ENCODE data around the gene PRKCD. TPM values are rescaled to one million over a fixed set of nuclear protein-coding genes. Genes with fewer than 3 reads are reported as not detected.
A peak's percentile ranks its signal among the peaks of the same experiment; 100 is the strongest.

The PRKCD gene
- total and polyA plus RNA-seq, 2 donors (not counting 1 experiment from before 2014, with no cell fraction given) = 46.7 to 68.8 TPM

DNA sequence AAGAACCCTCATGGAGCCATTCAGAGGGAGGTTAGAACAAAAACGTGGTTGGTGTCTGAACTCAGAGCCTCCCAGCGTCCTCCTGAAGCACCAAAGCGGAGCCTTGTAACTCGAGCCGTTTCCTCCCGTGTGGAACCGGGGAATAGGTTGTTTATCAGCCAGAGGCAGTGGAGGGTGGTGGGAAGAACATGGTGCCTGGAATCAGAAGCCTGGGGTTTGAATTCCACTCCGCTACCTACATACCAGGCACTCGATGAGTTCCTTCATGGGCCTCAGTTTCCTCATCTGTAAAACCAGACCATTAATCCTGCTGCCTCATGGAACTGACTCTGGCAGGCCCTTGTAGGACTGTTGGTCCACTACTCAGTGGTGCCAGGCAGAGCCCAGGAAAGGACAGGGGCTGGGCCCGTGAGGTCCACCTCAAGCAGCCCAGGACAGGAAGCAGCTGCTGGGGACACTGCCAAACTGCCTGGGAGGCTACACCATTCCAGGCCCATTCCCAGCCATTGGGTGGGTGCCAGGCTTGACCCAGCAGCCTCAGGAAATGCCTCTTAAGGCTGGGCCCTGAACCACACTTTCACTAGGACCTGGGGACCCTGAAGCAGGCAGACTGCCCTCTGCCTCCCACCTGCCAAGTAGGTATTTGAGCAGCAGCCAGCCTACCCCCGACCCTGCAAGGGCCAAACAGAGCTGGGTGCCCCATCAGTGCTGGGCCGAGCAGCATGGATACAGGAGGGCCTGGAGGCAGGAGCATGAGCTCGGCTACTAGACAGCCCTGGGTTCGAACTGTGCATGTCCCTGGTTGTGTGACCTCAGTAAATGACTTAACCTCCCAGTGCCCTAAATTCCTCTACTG is 33.4 kb downstream of the PRKCD start:
- intact Hi-C loops (cut with micrococcal nuclease) = no loop called here
- no peak overlapping the region for H3K4me3 Mint-ChIP-seq
- no peaks in the 10 kb centered on the region for H3K27me3 Mint-ChIP-seq
- peaks cover 29 to 70% of the 10 kb centered on the region in 2 donors for H3K4me1 ChIP-seq (ENCODE audit: control insufficient read depth in 2 of 2, insufficient read depth in 2 of 2, low read length in 2 of 2)
- H3K27ac ChIP-seq (ENCODE audit: low read length in 2 of 2) = peak overlapping the region in 1 of 2 donors; percentile 61
- peaks cover 7 to 38% of the 10 kb centered on the region in 2 experiments for H3K36me3 ChIP-seq (replicated peaks in 1 of 2; ENCODE audit: control extremely low read depth in 1 of 2, control insufficient read depth in 1 of 2, extremely low read depth in 1 of 2, insufficient read depth in 2 of 2, low read length in 1 of 2)
- no peaks in the 10 kb centered on the region for H3K79me2 ChIP-seq (ENCODE audit: control insufficient read depth, insufficient read depth, low read length)
- ChIA-PET CTCF (interaction anchor here (0.6 to 9.5 kb wide), 10 partner anchors 10 to 122 kb away, joined by 3 to 318 read pairs (median 22); partner anchors contain the start of gene PRKCD), POLR2A (interaction anchor here (2.3 kb wide), 1 partner anchor 60 kb away, joined by 12 read pairs; no protein-coding TSS in a partner anchor)
- no peak for TF ChIP-seq EZH2 (IDR thresholded peaks at IDR 0.05; ENCODE audit: borderline replicate concordance, insufficient read depth, low read depth, low read length, poor library complexity, severe bottlenecking)
- TF ChIP-seq, protein P1, sequence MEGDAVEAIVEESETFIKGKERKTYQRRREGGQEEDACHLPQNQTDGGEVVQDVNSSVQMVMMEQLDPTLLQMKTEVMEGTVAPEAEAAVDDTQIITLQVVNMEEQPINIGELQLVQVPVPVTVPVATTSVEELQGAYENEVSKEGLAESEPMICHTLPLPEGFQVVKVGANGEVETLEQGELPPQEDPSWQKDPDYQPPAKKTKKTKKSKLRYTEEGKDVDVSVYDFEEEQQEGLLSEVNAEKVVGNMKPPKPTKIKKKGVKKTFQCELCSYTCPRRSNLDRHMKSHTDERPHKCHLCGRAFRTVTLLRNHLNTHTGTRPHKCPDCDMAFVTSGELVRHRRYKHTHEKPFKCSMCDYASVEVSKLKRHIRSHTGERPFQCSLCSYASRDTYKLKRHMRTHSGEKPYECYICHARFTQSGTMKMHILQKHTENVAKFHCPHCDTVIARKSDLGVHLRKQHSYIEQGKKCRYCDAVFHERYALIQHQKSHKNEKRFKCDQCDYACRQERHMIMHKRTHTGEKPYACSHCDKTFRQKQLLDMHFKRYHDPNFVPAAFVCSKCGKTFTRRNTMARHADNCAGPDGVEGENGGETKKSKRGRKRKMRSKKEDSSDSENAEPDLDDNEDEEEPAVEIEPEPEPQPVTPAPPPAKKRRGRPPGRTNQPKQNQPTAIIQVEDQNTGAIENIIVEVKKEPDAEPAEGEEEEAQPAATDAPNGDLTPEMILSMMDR (IDR thresholded peaks at IDR 0.05) = no peak
- H3K4me3 ChIP-seq (ENCODE audit: control extremely low read depth in 1 of 5, extremely low read depth in 1 of 5, insufficient read depth in 1 of 5, low read depth in 2 of 5, low read length in 4 of 5) = no peak overlapping the region
- 97% methylated on average over 7 of the region's 14 CpGs for WGBS (ENCODE audit: insufficient coverage)
- peak; percentile 21 for DNase-seq
- H3K27me3 ChIP-seq (replicated peaks in 1 of 4; ENCODE audit: control extremely low read depth in 1 of 4, control insufficient read depth in 3 of 4, insufficient read depth in 4 of 4, low read length in 3 of 4) = no peaks in the 10 kb centered on the region
- ATAC-seq (ENCODE audit: low read depth) = no peak
- H3K4me2 ChIP-seq (replicated peaks; ENCODE audit: low read depth, low read length, poor library complexity, severe bottlenecking) = peak overlapping the region; percentile 8
- H3K9me3 ChIP-seq (ENCODE audit: control extremely low read depth in 1 of 3, control insufficient read depth in 2 of 3, insufficient read depth in 1 of 3, low read length in 2 of 3) = no peaks in the 10 kb centered on the region
- H2AFZ ChIP-seq (ENCODE audit: insufficient read depth, low read depth, low read length, poor library complexity, severe bottlenecking) = no peak overlapping the region
- H3K27ac Mint-ChIP-seq = peak overlapping the region; percentile 76
- no peak overlapping the region for H3K9ac ChIP-seq (ENCODE audit: low read length)
- H3K4me1 Mint-ChIP-seq = peaks cover 45% of the 10 kb centered on the region
- H3K9me3 Mint-ChIP-seq (ENCODE audit: insufficient read depth) = no peaks in the 10 kb centered on the region
- no peaks in the 10 kb centered on the region for H4K20me1 ChIP-seq (ENCODE audit: control insufficient read depth, insufficient read depth, low read length, poor library complexity, severe bottlenecking)

DNA sequence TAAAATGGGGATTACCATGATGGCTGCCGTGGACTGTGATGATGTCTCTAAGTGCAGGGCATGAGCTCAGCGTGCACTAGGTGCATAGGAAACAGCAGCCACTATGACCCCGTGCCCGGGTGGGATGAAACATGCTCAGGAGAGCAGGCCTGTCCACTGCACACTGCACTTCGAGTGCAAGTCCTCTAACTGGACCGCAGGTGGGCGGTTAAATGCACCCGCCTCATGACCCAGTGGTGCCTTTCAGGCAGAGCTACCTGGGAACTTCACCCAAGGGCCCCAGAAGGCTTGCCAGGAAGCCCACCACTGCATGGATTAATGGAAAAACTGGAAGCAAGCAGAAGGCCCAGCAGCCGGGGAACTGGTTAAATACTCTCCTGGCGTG is 34.0 kb downstream of the PRKCD start:
- Histone ChIP-seq H3K4me1 (ENCODE audit: control insufficient read depth in 2 of 2, insufficient read depth in 2 of 2, low read length in 2 of 2) (peaks cover 28 to 64% of the 10 kb centered on the region in 2 donors), H3K79me2 (ENCODE audit: control insufficient read depth, insufficient read depth, low read length) (no peaks in the 10 kb centered on the region), H3K4me3 (ENCODE audit: control extremely low read depth in 1 of 5, extremely low read depth in 1 of 5, insufficient read depth in 1 of 5, low read depth in 2 of 5, low read length in 4 of 5) (no peak overlapping the region), H3K9me3 (ENCODE audit: control extremely low read depth in 1 of 3, control insufficient read depth in 2 of 3, insufficient read depth in 1 of 3, low read length in 2 of 3) (no peaks in the 10 kb centered on the region), H3K9ac (ENCODE audit: low read length) (no peak overlapping the region), H4K20me1 (ENCODE audit: control insufficient read depth, insufficient read depth, low read length, poor library complexity, severe bottlenecking) (no peaks in the 10 kb centered on the region), H3K36me3 (replicated peaks in 1 of 2; ENCODE audit: control extremely low read depth in 1 of 2, control insufficient read depth in 1 of 2, extremely low read depth in 1 of 2, insufficient read depth in 2 of 2, low read length in 1 of 2) (peaks cover 4 to 32% of the 10 kb centered on the region in 2 experiments), H3K27ac (ENCODE audit: low read length in 2 of 2) (no peak overlapping the region), H3K27me3 (replicated peaks in 1 of 4; ENCODE audit: control extremely low read depth in 1 of 4, control insufficient read depth in 3 of 4, insufficient read depth in 4 of 4, low read length in 3 of 4) (no peaks in the 10 kb centered on the region), H2AFZ (ENCODE audit: insufficient read depth, low read depth, low read length, poor library complexity, severe bottlenecking) (no peak overlapping the region), H3K4me2 (replicated peaks; ENCODE audit: low read depth, low read length, poor library complexity, severe bottlenecking) (no peak overlapping the region)
- CTCF ChIA-PET = interaction anchor here (0.6 to 9.5 kb wide), 16 partner anchors 11 to 121 kb away, joined by 3 to 318 read pairs (median 12); partner anchors contain the start of gene PRKCD
- peaks cover 42% of the 10 kb centered on the region for H3K4me1 Mint-ChIP-seq
- ATAC-seq (ENCODE audit: low read depth) (no peak), DNase-seq (no peak)
- no peak overlapping the region for H3K4me3 Mint-ChIP-seq
- H3K9me3 Mint-ChIP-seq (ENCODE audit: insufficient read depth) = no peaks in the 10 kb centered on the region
- H3K27ac Mint-ChIP-seq = no peak overlapping the region
- intact Hi-C loops (cut with micrococcal nuclease) = no loop called here
- TF ChIP-seq EZH2 (IDR thresholded peaks at IDR 0.05; ENCODE audit: borderline replicate concordance, insufficient read depth, low read depth, low read length, poor library complexity, severe bottlenecking) = no peak
- 93% methylated on average over 10 of the region's 10 CpGs for WGBS (ENCODE audit: insufficient coverage)
- H3K27me3 Mint-ChIP-seq = no peaks in the 10 kb centered on the region
- POLR2A ChIA-PET = interaction anchor here (2.3 kb wide), 1 partner anchor 61 kb away, joined by 12 read pairs; no protein-coding TSS in a partner anchor
